Fibroblast of villous mesenchyme (primary cell): ENCODE results near the gene ITIH2. TPM values are rescaled to one million over a fixed set of nuclear protein-coding genes. Genes with fewer than 3 reads are reported as not detected.
A peak's percentile ranks its signal among the peaks of the same experiment; 100 is the strongest.

Source experiments
- DNase-seq: peaks from one replicate; pipeline ENCODE4 v3.0.0-alpha.2; 2010; ENCODE audit warnings: low read depth
- H3K4me3 ChIP-seq: 2 replicates; pipeline ENCODE4 v1.5.1; 2011; ENCODE audit warnings: low read depth, mild to moderate bottlenecking, low read length
- CTCF ChIP-seq: IDR thresholded peaks from 2 replicates; pipeline ENCODE4 v1.5.1; 2012; ENCODE audit warnings: low read depth, mild to moderate bottlenecking, low read length; ENCODE audit not compliant: insufficient read depth
- total RNA-seq: library from RNA; depleted of rRNA; stranded (reverse); fragments of >200 nt; gene quantifications from 2 replicates; pipeline ENCODE4 v1.2.3, GENCODE V29; 2012

The ITIH2 gene
- total RNA-seq, 1 donor: not detected

GRCh38 chr10:7787857-7788638, 84.9 kb downstream of the ITIH2 start, which contains the start of the genes ATP5F1C and KIN:
TSS of gene ATP5F1C (plus strand) at chr10:7788177. CDS start at chr10:7788208, 31 bp downstream.
TSS of gene KIN (minus strand) at chr10:7787993. CDS start at chr10:7787933, 60 bp downstream.
- peak within 1 kb of the TSS; percentile 94 for H3K4me3 ChIP-seq
- TF ChIP-seq CTCF: no peak
- DNase-seq: peak; percentile 97

GRCh38 chr10:7788639-7789286, 85.6 kb downstream of the ITIH2 start:
- DNase-seq: peak; percentile 23
- no peak for TF ChIP-seq CTCF
- H3K4me3 ChIP-seq: peak overlapping the region; percentile 94

- H3K4me3 ChIP-seq: peak overlapping the region; percentile 94
- DNase-seq: peak; percentile 18
- no peak for TF ChIP-seq CTCF
Observed at GRCh38 chr10:7789390-7789789, 86.3 kb downstream of the ITIH2 start.

- H3K4me3 ChIP-seq: no peak overlapping the region
- DNase-seq: no peak
- TF ChIP-seq CTCF: no peak
Observed at GRCh38 chr10:7792541-7792940, 89.4 kb downstream of the ITIH2 start.

GRCh38 chr10:7794251-7795026, 91.3 kb downstream of the ITIH2 start:
- TF ChIP-seq CTCF: no peak
- H3K4me3 ChIP-seq: no peak overlapping the region
- no peak for DNase-seq

- no peak overlapping the region for H3K4me3 ChIP-seq
- no peak for TF ChIP-seq CTCF
- DNase-seq: peak; percentile 67
Observed at GRCh38 chr10:7795605-7796004, 92.5 kb downstream of the ITIH2 start.
